HTERT RPE-1 (cell line): ENCODE measurements around the gene EYA2.
"Not testable (repeated sequence)": the region's sequence is repeated elsewhere in the genome, so short reads cannot be mapped to it uniquely, and the experiment has no call there.

Experiments used
- in situ Hi-C: fragments of 300-500 bp; cut with MboI; formaldehyde crosslinking; loops from 4 replicates; pipeline ENCODE4 v1.14.3; 2020; ENCODE audit warnings: low sequenced_read_pairs

EYA2 gene

DNA sequence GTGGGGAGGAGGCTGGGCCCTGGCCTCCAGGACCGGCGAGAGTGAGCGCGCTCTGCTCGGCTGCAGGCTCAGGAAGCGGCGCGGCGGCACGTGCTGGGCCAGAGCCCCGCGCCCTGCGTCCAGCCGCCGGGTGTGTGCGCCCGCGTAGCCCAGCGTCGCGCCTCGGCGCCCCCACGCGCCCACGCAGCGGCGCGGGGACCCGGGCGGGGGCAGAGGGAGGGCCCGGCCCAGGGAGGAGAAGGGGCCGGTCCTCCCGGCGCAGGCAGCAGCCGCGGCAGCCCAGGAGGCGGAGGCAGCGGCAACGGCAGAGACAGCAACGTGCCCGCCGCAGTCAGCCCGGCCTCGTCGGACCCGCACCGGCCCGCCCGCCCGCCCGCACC lies at the start of gene EYA2:
EYA2 (plus strand) TSS at position 265 of the 380 bp plus-strand sequence. CDS start 95,168 bp downstream, outside the sequence.
- in situ Hi-C loops = no loop called here

GRCh38 chr20:46844965-46845364 lies 49.7 kb upstream of the EYA2 start:
- in situ Hi-C loops = no loop called here

- in situ Hi-C loops = no loop called here
Observed at GRCh38 chr20:46849269-46849668, 45.4 kb upstream of the EYA2 start.

GRCh38 chr20:46849751-46850150 lies 44.9 kb upstream of the EYA2 start:
- in situ Hi-C loops = no loop called here

- in situ Hi-C loops = no loop called here
Observed at GRCh38 chr20:46850416-46850815, 44.2 kb upstream of the EYA2 start.

DNA sequence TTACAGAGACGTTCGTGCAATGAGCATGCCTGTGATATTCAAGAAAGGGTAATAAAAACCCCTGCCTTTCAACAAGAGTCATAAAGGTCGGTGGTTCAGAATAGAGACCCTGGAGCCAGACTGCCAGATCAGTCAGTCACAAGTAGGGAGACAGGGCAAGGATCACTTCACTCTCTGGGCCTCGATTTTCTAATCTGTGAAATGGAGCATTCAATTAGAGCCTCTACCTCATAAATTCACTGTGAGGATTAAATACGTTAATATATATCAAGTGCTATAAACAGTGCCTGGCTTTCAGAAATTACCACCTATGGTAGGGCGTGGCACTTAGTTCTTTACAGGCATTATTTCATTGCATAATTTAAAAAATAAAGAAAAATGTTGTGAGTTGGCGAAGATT lies 43.7 kb upstream of the EYA2 start:
- in situ Hi-C loops = no loop called here

DNA sequence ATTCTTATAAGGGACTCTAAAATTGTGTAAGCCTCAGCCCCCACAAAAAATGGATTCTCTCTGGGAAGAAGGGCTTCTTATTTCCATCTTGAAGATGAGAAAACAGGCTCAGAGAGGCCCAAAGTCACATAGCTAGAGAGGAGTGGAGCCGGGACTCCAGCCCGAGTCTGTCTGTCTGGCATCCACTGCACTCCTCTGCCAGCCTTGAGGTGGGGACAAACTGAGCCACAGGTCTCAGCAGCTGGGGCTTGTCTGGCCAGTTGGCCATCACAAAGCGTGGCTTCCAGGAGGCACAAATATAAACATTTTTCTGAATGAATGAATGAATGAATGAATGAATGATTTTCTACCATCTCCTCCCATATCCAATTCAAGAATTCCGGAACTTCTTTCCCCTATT lies 42.9 kb upstream of the EYA2 start:
- in situ Hi-C loops = no loop called here

DNA sequence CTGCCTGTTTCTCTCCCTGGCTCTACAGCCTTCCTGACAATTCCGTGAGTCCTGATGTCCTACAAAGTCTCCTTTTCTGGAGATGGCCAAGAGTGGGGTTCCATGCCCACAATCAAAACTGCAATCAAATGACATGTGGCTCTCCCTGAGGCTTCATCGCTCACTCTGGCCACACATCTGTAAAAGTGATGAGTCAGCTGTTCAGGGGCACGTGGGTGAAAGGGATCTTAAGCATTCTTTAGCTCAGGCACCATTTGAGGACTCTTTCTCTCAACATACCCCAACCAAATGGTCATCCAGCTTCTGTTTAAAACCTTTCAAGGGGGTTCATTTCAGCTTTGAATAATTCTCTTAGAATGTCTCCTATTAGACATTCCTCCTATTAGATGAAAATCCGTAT lies 42.3 kb upstream of the EYA2 start:
- in situ Hi-C loops = no loop called here

DNA sequence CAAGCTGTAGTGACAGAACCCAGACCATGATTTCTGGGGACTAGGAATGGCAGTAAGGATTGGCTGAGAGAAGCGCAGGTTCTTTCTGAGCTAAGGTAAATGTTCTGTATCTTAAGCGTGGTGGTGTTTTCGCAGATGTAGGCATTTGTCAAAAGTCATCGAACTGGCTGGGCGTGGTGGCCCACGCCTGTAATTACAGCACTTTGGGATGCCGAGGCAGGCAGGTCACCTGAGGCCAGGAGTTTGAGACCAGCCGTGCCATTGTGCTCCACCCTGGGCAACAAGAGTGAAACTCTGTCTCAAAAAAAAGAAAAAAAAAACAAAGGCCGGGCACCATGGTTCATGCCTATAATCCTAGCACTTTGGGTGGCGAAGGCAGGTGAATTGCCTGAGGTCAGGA lies 40.7 kb upstream of the EYA2 start:
- in situ Hi-C loops = no loop called here

- in situ Hi-C loops = no loop called here
Observed at GRCh38 chr20:46857061-46857831, 37.4 kb upstream of the EYA2 start.

- in situ Hi-C loops = no loop called here
Observed at GRCh38 chr20:46865824-46866223, 28.8 kb upstream of the EYA2 start.

DNA sequence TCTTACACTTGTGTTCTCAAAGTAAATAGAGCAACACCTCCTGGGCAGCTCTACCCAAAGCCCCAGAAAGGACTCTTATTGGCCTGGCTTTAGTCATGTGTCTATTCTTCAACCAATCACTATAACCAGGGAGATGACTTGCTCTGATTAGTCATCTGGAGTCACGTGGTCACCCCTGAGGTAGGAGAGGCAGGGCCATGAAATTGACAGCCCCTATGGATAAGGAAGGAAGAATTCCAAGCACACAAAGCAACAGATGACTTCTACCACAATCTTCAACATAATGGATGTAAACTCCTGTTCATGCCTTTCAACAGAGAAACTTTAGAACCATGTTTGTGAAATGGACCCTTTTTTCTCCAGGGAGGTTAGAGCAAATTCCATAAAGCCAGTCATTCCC lies 24.6 kb upstream of the EYA2 start:
- in situ Hi-C loops = no loop called here

- in situ Hi-C loops = no loop called here
Observed at GRCh38 chr20:46872328-46873211, 22.1 kb upstream of the EYA2 start.

DNA sequence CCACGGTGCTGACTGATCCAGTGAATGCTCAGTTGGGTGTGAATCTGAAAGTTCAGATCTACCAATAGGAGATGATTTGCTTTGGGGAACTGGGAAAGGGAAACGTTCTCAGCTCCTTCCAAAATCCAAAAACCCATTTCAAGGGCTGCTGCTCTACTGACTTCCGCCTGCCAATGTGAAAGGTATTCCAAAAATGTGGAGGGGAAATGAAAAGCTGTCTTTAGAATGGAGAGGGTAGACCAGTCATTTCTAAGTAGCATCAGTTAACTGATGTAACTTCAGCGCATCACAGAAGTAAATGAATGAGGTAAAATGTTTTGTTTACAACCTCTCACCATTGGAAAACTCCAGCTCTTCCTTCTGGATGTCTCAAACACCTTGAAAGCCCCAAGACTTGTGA lies 19.6 kb upstream of the EYA2 start:
- in situ Hi-C loops = no loop called here

DNA sequence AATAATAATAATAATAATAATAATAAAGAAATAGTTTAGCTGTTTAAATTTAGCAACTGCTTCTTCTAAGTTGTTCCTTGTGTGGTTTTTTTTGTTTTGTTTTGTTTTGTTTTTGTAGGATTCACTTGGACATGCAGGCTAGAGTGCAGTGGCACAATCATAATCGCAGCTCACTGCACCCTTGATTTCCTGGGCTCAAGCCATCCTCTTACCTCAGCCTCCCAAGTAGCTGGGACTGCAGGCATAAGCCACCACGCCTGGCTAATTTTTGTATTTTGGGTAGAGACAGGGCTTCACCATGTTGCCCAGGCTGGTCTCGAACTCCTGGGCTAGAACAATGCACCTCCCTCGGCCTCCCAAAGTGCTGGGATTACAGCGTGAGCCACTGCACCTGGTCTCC lies 15.3 kb upstream of the EYA2 start:
- in situ Hi-C loops = no loop called here

DNA sequence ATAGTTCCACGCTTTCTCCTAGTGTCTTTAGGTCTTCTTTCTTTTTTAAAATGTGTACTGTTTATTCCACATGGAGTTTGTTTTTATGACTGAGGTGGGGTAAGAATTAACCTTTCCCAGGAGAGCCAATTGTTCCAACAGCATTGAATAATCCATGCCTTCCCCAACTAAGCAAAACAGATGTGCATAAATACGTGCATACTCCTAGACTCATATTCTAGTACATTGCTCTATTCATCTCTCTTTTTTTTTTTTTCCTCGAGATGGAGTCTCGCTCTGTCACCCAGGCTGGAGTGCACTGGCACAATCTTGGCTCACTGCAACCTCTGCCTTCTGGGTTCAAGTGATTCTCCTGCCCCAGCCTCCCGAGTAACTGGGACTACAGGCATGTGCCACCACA lies 14.7 kb upstream of the EYA2 start:
- in situ Hi-C loops = not testable (repeated sequence)

DNA sequence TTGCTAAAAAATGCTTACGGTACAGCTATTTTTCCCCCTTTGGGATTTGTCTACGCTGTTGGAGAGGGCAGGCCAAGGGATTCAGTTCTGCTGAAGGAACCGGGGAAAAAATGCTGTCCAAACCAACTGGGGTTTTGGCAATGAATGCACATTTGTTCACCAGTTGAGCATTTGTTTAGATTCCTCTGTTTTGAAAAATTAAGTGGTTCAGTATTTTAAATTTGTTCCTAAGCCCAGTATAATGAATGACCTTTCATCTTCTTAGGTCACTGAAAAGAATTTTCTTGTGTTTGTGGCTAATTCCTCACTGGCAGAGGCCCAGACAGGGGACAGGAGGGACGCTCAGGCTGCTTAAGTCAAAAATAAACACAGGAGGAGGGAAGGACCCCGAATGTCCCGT lies 10.8 kb upstream of the EYA2 start:
- in situ Hi-C loops = no loop called here

GRCh38 chr20:46890682-46891081 lies 4.0 kb upstream of the EYA2 start:
- in situ Hi-C loops = no loop called here

DNA sequence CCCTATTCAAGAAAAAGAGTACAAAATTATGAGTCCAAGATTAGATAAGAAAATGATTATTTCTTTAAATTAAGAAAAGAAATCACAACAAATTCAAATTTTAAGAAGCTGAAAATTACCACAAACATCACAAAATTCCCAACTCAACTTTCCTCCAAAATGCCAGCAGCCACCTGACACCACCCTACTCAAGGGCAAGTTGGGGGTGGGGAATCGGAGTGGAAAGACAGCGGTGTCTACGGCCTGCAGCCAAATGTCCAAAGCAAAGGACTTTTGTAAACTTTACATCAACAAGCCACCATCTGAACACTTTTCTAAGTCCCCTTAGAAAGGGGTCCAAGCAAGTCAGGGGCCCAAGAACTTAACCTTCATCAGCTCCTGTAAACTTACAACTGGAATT lies 1.6 kb upstream of the EYA2 start:
- in situ Hi-C loops = no loop called here

- in situ Hi-C loops = no loop called here
Observed at GRCh38 chr20:46893877-46894578, 615 bp upstream of the EYA2 start.
